HG03175 (cell line): ENCODE measurements around the gene WDR5B.
"Not testable (repeated sequence)": the region's sequence is repeated elsewhere in the genome, so short reads cannot be mapped to it uniquely, and the experiment has no call there.

ENCODE experiments used
- ATAC-seq: cut with Tn5 transposase; IDR thresholded peaks from one replicate; pipeline ENCODE4 v1.9.1; 2021; ENCODE audit warnings: mild to moderate bottlenecking, moderate library complexity; ENCODE audit not compliant: unreplicated experiment

WDR5B gene

DNA sequence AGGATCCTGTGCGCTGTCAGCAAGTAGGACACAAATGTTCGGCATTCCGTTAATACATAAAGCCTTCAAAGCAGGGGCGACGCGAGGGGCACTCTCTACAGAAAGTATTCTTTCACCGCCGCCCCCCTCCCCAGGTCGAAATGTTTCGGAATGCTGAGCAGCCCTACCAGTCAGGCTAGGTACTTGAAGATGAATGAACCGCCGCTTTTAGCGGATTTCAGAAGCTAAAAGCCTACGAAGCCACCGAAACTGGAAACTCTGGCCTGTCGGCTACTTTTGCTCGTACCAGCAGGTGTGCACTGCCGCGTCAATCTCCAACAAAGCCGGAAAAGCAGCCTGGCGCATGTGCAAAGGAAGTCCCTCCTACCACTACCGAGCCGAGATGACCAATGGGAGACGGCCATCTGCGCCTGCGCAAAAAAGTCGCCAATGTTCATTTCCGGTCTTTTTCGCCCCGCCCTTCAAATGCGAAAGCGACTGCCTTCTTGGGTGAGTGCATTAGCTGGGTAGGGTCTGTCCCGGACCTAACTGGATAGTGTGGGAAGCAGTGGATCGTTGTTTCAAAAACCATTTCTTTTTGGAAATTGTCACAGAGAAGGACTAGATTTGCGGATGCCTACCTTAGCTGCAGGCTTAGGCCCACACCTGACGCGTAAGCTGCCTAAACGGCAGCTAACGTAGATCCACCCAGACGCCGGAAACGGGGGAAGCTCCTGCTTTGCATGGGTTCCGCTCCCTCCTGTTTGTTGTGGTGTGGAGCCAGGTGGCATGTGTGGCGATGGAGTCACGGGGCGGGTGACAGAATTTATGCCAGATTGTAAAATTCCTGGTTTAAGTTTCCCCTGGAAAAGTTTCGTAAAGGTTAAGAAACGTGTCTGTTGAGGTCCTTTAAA lies at the start of gene WDR5B:
TSS of gene WDR5B (minus strand) at position 301 of the 893 bp plus-strand sequence. CDS start 534 bp downstream, outside the sequence.
- ATAC-seq = peak; percentile 85

DNA sequence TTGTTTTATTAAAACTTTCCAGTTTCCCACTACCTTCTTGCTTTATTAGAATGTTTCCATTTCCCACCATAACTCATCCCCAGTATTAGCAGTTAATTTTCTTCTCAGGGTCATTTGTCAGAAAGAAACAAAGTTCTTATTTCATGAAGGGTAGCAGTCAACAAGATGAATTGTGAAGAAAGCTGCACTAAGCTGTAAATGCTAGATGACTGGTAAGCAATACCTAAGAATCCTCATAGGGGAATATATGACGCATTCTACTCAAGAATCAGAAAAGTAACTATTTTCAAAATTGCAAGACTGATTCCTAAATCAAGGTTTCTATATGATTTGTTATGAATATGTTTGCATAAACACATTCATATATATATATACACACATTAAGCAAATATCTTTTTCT lies 48.8 kb upstream of the WDR5B start:
- ATAC-seq = no peak

DNA sequence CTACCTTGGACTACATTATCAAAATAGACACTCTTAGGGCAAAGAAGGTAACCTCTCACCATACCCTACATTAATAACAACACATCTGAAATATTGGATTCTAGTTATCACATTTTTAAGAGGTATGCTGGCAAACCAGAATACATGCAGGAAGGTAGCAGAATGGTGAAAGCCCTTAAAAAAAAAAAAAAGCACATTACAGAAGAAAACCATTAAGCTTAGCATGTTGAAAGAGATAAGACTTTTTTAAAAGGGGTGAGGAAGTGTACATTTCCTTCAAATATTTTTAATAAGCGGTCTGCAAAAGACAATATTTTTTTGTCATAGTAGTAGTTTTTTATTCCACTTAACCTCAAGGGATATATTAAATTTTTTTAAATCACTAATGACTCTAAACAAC lies 46.5 kb upstream of the WDR5B start:
- ATAC-seq = no peak

DNA sequence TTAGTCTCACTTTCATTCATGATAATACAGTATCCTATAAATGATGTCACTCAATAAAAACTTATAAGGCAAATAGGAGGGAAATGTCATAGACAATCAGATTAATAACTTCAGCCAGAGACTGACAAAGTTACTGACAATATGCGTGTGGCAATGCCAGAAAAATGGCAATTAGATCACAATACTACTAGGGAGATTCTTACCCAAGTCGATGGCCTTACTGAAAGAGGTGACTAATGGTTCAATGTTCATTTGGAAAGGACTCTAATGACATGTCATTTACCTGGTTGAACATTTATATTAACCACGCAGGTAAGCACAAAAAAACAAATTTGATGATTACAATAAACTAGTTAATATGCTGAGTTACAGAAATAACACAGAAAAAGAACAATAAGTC lies 45.9 kb upstream of the WDR5B start:
- ATAC-seq = no peak

DNA sequence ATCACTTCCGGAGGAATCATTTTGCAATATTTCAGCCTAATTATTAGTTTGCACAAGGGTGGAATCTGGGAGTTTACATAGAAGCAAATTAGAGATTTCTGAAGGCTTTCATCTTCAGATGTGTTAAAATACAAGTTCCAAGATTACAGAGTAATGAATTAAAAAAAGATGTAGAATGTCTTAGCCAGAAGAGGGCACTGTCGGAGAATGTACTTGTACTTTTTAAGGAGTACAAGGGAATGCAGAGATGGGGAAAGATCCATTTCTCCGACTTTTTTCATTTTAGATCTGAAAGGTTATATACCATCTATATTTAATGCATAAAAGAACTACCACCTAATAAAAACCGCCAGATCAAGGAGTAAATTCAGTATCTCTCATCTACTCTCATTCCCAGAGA lies 43.1 kb upstream of the WDR5B start:
- no peak for ATAC-seq

DNA sequence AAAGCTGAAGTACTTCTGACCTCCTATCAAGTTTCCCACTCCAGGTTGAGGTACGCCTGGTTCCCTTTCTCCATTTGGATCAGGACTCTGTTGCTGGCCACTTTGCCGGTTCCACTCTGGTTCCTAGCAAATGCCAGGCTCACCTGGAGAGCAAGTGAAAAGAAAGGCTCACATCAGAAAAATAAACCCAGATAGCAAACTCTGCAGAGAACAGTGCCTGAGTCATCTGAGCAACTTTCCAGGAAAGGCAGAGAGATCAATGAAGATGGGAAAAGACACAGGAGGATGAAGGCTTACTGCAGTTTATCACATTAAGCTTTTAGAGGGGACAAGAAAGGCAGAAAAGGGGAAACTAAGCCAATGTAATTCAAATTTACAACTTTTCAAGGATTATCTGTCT lies 41.8 kb upstream of the WDR5B start:
- ATAC-seq = no peak

DNA sequence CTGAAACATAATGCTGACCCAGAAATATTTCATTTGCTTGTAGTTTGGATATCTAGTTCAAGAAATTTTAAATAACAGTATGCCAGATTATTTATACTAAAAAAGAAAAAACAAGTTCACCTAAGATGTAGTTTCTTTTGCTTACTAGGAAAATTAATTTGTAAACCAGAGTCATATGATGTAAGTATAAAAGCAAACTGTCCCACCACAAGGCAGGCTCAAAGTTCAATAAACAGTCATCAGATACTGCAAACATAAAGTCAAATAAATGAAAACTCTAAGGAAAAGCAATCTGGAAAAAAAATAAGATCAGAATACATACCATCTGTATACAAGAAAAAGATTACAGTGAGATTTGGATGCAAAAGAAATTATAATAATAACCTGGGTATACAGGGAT lies 40.2 kb upstream of the WDR5B start:
- no peak for ATAC-seq

DNA sequence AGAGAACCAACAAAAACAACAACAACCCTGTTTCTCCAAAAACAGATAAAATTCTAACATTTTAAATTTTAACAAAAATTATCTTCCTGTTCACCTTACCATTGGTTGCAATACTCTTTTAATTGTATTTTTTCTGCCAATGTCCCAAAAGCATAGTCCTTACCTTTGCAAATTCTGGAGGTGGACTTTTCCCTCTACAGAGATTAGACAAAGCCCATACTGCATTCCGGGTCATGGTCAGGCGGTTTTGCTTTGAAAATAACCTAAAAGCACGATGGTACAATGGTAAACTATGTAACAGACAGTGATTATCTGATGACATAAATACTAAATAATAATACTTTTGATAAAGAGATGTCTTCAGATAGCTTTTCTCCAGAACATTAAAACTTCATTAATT lies 35.5 kb upstream of the WDR5B start:
- no peak for ATAC-seq

DNA sequence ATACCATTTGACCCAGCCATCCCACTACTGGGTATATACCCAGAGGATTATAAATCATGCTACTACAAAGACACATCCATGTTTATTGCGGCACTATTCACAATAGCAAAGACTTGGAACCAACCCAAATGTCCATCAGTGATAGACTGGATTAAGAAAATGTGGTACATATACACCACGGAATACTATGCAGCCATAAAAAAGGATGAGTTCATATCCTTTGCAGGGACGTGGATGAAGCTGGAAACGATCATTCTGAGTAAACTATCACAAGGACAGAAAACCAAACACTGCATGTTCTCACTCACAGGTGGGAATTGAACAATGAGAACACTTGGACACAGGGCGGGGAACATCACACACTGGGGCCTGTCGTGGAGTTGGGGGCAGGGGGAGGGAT lies 32.4 kb upstream of the WDR5B start:
- ATAC-seq = not testable (repeated sequence)

DNA sequence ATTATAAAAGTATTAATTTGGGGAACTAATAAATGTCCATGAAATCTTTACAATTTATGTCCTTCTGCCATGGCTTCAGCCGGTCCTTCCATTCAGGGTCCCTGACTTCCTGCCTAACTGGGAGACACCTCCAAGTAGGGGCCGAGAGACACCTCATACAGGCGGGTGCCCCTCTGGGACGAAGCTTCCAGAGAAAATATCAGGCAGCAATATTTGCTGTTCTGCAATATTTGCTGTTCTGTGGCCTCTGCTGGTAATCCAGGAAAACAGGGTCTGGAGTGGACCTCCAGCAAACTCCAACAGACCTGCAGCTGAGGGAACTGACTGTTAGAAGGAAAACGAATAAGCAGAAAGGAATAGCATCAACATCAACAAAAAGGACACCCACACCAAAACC lies 28.6 kb upstream of the WDR5B start:
- ATAC-seq = not testable (repeated sequence)

DNA sequence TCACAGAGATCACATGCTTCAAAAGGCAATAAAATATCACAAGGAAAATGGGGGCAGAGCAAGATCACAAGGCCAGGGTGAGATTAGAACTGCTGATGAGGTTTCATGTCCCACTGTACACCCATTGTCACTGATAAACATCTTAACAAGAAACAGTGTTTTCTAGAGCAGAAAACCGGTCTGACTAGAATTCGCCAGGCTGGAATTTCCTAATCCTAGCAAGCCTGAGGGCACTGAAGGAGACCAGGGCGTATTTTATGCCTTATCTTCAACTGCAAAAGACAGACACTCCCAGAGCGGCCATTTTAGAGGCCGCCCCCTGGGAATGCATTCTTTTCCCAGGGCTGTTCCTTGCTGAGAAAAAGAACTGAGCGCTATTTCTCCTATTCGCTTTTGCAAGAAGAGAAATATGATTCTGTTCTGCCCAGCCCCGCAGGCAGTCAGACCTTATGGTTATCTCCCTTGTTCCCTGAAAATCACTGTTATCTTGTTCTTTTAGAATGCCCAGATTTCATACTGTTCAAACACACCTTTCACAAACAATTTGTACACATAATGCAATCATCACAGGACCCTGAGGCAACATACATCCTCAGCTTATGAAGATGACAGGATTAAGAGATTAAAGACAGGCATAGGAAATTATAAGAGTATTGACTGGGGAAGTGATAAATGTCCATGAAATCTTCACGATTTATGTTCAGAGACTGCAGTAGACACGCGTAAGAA lies 28.1 kb upstream of the WDR5B start:
- ATAC-seq = not testable (repeated sequence)

DNA sequence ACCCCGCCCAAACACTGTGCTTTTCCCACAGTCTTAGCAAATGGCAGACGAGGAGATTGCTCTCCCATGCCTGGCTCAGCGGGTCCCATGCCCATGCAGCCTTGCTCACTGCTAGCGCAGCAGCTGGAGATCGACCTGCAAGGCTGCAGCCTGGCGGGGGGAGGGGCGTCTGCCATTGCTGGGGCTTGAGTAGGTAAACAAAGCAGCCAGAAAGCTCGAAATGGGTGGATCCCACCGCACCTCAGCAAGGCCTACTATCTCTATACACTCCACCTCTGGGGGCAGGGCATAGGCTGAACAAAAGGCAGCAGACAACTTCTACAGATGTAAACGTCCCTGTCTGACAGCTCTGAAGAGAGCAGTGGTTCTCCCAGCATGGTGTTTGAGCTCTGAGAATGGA lies 27.2 kb upstream of the WDR5B start:
- ATAC-seq = no peak

DNA sequence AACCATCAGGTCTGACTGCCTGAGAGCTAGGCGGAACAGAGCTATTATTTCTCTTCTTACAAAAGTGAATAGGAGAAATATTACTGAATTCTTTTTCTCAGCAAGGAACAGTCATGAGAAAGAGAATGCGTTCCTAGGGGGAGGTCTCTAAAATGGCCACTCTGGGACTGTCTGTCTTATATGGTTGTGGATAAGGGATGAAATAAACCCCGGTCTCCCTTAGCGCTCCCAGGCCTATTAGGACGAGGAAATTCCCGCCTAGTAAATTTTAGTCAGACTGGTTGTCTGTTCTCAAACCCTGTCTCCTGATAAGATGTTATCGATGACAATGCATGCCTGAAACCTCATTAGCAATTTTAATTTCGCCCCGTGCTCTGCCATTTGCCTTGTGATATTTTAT lies 20.1 kb upstream of the WDR5B start:
- no peak for ATAC-seq

DNA sequence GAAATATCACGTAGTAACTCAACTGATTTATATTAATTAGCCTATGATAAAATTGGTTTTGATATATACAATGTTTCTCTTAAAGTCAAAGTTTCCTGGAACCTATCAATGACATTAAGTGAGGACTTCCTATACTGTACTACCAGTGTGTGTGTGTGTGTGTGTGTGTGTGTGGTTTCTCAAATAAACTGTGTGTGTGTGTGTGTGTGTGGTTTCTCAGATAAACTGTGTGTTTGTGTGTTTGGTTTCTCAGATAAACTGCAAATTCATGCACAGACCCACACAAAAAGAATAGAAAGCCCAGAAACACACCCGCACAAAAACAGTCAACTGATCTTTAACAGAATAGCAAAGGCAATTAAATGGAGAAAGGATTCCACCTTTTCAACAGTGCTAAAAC lies 14.5 kb upstream of the WDR5B start:
- no peak for ATAC-seq

DNA sequence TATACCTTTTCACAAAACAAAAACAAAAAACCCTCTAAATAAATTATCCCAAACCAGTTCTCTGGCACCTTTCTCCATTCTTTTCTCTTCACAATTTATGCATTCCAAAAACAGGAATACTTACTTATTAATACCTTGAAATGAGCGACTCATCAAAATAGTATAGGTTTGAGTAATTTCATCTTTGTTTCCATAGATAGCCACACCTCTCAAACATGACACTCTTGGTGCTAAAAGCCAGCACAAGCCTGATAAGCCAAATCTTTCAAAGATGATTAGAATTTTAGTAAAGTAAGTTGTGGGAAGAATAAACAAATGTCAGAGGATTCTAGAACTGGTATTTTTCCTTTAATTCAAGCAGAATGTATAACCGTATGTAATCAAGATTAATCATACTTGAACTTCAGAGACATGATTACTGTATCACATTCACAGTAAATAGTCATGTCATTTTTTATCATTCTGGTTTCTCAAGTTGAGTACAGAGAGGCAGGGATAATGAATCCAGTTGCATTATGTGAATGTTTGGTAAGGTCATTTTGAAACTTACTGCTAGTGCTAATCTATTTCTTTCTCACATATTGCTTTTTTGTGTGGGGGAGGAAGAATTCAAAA lies 12.1 kb upstream of the WDR5B start:
- ATAC-seq = no peak

DNA sequence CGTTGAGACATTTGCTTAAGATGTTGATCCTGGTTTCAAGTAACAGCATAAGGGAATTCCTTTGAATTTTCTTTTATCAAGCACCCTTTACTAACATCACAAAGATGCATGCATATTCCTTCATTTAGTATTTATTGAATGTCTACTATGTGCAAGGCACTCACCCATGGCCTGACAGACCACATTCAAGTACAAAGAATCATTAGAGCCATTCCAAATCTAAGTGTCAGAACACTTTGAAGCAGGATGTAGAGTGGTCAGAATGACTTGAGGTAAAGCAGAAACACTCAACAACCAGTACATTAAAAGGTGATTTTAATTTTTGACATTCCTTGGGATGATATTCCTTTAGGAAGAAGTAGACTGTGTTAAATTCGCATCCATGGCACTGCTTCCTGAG lies 6.0 kb upstream of the WDR5B start:
- ATAC-seq = no peak

DNA sequence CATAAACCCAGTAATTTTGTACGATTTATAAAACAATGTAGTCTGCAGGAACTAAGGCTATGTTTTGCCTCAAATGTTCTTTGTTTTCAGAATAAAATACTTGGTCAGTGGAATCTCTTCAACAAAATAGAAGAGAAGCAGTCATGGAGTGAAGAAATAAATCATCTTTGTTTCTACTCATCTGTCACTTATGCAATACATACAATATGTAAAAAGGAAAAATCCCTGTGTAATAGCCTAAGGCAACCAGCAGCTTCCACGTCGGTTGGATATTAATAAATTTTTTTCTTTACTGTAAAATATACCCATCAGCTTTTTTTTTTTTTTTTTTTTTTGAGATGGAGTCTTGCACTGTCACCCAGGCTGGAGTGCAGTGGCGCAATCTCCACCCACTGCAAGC lies 5.2 kb upstream of the WDR5B start:
- no peak for ATAC-seq

DNA sequence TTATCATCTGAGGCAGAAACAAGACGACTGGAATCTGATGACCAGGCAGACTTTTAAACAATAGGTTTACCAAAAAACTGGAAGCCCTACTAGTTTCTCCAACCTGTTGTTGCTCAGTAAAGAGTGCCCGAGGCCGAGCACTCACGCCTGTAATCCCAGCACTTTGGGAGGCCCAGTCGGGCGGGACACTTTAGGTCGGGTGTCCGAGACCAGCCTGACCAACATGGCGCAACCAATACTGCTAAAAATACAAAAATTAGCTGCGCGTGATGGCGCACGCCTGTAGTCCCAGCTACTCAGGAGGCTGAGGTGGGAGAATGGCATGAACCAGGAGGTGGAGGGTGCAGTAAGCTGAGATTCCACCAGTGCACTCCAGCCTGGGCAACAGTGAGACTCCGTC lies 1.1 kb upstream of the WDR5B start:
- ATAC-seq = no peak

DNA sequence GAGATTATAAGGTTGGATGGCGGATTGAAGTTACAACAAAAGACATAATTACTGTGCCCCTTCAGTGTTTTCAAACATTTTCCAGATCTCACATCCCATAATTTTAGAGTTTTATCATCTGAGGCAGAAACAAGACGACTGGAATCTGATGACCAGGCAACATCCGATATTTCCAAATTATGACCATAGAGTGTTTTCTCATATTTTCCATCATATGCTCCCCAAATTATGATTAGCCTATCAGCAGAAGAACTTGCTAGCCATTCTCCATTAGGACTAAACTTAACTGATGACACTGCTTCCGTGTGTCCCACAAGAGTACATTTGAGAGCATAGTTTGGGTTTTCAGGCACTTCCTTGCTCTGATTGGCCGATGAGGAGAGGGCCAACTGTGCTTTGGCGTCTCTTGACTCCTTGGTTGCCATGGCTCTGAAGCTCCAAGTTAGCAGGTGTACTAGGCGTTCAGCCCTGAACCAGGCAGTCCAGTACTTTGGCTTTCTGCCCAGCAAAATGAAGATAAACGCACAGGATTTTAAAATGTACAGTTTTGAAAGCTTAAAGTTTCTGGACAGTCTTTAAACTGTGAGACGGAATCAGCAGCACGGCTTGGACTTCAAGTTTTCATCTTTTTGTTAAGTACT lies 638 bp downstream of the WDR5B start:
- ATAC-seq = peak; percentile 58

DNA sequence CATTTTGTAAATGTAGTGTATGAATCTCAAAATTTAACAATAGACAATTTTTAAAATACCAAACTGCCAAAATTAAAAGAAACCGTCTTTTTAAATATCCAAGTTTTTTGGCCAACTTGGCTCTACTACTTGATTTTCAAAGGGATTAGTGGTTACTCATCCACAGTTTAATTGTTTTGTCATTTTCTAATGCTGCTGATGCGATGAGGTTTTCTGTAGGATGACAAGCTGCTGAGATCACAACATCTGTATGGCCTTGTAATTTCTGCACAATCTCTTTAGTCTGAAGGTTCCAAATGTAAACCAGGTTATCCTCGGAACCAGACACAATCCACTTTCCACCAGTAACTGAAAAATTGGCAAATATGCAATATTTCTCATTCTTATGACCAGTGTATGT lies 1.5 kb downstream of the WDR5B start:
- ATAC-seq = no peak

DNA sequence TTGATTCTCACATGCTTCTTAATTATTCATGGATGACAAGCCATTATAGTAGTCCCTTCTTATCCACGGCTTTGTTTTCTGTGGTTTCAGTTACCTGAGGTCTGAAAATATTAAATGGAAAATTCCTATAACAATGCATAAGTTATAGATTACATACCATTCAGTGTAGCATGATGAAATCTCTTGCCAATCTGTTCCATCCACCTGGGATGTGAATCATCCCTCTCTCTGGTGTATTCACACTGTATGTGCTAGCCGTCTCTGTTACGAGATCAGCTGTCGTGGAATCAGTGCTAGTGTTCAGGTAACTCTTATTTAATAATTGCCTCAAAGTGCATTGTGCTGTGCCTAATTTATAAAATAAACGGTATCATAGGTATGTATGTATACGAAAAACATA lies 5.2 kb downstream of the WDR5B start:
- no peak for ATAC-seq
